ENCODE results near the gene SPEF2.

SPEF2 gene

GRCh38 chr5:35778259-35778769 lies 160.7 kb downstream of the SPEF2 start:
- DNase-seq (ENCODE audit: low read depth in 2 of 2): no peak

DNA sequence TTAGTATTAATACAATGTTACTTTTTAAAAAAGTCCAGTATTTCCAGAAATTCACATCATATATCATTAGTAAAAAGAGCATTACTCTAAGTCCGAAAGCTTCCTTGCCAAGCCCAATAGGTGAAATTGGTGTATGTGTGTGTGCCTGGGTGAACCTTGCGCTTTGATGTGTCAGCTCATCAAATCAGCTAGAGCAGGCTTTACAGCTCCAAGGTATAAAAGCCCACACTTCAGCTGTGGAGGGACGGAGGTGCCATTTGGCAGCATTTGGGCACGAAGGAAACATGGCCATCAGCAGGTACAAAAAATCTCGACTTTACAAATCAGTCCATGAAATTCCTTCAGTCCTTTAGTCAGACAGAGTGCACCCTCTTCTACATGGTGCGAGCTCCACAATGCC lies 162.6 kb downstream of the SPEF2 start:
- peak in 1 of 2 donors; percentile 25 for DNase-seq (ENCODE audit: low read depth in 2 of 2)

DNA sequence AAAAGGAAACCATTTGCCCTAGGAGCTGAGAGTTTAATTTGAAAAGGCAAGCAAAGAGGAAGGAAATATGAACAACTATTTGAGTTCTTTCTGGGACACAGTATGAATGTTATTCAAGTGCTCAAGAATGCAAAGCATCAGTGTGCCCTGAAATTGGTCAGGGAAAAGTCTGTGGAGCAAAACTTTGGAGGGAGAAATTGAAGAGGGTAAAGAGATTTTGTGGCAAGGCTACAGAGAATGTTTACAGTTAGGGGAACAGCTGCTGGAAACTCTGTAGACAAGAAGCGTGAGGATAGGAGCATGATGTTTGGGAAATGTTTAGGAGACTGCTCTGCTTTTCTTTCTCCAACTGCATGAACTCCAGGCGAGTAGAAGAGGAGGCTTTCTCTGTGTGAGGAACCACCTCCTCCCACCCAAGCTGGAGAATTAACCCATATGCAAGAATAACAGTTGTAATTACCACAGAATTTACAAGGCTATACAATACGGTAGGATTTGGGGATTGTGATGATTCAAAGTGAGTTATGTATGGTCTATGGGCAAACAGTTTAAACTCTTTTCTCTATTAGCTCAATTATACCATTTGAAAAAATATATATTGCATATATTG lies 163.6 kb downstream of the SPEF2 start:
- no peak for DNase-seq (ENCODE audit: low read depth in 2 of 2)

GRCh38 chr5:35783551-35783950 lies 165.9 kb downstream of the SPEF2 start:
- DNase-seq (ENCODE audit: low read depth in 2 of 2): no peak

GRCh38 chr5:35785601-35786085 lies 168.0 kb downstream of the SPEF2 start:
- peak; percentile 37 to 38 for DNase-seq (ENCODE audit: low read depth in 2 of 2)

DNA sequence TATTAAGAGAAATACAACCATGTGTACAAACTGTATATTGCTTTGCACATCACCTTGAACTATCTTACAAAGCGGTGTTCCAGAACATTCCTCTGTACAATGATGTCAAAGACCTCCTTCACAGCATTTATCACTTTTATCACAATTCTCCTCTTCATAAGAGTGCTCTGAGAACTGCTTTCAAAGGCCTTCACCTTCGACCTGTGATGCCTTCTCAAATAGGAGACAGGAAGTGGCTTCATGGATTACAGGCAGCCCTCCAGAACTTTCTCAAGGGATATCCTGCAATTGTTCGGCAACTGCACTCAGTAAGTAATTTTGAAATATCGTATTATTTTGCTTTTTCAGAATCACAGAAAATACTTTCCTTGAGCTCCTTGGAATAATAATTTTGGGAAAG lies 171.1 kb downstream of the SPEF2 start:
- DNase-seq (ENCODE audit: low read depth in 2 of 2): no peak

GRCh38 chr5:35789732-35790456 lies 172.2 kb downstream of the SPEF2 start:
- DNase-seq (ENCODE audit: low read depth in 2 of 2): no peak

GRCh38 chr5:35790457-35790822 lies 172.8 kb downstream of the SPEF2 start:
- DNase-seq (ENCODE audit: low read depth in 2 of 2): no peak

DNA sequence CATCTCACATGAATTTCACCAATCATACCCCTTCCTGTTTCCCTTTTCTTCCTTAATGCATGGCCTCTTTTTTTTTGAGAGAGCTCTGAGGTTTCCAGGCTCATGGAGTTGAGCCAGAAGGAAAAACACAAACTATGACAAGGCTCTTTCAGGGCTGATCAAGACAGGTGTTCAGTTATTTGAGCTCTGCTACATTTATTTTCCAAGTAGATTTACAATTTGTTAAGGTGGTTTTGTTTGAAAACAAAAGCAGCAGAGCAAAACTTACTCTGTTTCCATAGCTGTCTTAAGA lies 176.6 kb downstream of the SPEF2 start:
- DNase-seq (ENCODE audit: low read depth in 2 of 2): no peak

DNA sequence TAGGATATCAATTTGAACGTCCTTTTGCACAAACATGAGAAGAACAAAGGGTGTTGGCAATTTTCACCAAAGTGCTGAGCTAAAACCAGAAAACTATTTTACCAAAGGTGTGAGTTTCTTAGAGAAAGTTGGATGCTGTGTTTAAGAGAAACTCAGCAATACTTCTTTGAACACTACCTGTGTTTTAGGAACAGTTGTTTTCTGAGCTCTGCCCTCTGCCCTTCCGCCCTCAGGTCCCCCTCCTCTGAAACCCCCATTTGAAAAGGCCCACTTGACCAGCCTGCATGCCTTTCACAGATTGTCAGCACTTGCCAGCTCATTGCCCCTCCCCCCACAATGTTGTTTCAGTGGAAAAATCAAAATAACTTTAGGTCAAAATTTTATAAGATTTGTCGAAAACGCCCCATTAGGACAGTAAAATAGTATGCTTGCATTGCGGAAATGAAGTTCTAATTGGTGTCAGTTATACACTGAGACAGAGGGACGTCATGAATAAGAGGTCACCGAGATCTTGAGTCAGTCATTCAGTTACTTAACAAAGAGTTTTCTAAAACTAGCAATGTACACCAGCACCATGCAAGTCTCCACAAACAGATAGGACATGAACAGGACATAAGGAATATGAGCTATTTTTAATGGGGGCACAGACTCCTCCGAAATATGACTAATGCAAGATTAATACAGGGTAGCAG lies 177.2 kb downstream of the SPEF2 start:
- DNase-seq (ENCODE audit: low read depth in 2 of 2): no peak

- no peak for DNase-seq (ENCODE audit: low read depth in 2 of 2)
Observed at GRCh38 chr5:35799181-35799580, 181.5 kb downstream of the SPEF2 start.

GRCh38 chr5:35799753-35800152 lies 182.1 kb downstream of the SPEF2 start:
- DNase-seq (ENCODE audit: low read depth in 2 of 2): no peak

DNA sequence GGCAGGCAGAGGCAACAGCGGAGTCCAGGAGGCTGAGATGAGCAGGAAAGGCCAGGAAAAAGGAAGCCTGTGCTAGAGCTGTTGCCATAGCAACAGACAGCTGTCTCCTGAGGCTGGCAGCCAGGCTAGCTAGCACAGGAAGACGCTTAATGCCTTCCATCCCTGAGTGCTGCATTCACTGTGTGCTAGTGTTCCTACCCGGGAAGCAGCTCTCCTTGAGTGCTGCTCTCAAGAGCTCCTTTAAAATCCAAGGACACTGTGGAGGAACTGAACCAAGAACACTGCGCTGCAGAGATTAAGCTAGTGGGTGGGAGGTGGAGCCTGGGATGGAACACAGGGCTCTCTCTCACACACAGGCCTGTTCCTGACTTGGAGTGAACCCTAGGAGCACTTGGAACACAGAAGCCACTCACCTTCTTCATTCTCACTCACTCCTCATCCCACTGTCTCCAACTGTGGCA lies 185.6 kb downstream of the SPEF2 start:
- DNase-seq (ENCODE audit: low read depth in 2 of 2): no peak

DNA sequence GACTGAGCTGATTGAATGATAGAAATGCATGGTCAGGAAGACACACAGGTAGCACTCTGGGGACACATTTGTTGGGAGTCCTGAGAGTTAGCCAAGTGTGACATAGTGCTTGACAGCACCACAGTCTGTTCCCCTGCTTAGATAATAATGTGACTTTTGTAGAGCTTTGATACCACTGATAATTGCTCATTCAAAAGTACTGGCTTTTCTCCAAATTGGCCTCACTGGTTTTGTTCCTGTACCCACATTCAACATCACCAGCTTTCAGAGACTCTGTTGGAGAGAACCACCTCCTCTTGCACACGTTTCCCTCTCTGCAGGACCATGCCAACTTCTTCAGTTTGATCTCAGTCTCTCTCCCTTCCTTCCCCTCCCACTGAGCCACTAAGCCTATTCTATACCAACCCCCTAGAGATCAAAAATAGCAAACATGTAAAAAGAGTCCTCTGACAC lies 186.6 kb downstream of the SPEF2 start:
- no peak for DNase-seq (ENCODE audit: low read depth in 2 of 2)

DNA sequence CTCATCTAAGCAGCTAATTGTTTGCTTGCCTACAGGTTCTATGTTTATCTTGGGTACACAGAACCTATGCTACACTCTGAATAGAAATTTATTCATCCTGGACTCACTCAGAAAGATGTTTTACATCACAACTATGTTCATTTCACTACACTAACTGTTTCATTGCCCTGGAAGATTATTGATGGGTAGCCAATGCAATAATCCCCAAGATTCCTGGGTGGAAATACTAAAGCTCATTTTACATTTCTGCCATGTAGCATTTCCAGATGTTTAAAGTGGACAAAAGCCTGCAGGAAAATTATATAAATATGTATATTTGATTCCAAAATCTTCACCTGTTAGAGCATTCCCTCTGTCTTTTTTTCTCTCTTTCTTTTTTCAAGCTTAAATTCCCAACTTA lies 187.2 kb downstream of the SPEF2 start:
- no peak for DNase-seq (ENCODE audit: low read depth in 2 of 2)

GRCh38 chr5:35810601-35811000 lies 192.9 kb downstream of the SPEF2 start:
- DNase-seq (ENCODE audit: low read depth in 2 of 2): no peak

DNA sequence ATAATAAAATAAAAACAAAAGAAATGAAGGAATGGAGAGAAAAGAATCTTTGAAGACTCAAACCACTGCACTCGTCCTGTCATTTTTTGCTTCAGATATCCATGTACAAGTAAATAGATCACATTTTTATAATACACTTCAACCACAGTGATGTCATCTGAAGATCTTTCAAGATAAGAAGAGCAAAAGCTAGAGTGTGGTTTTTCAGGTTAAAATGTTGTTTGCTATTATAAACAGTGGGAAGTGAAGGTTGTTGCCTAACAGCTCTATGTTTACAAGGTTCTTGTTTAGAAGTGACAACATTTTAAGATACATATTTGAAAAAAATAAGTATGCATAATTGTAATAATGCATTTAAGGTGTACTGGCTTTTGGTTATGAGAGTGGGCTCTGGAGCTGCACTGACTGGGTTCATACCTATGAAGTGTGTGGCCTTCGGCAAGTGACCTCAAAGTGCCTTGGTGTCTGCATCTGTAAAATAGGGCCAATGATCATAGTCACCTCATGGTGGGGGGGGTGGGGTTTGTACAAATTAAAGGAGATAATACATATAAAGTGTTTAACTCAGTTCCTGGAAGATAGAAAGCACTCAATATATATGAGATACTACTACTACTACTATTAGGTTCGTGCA lies 193.6 kb downstream of the SPEF2 start:
- no peak for DNase-seq (ENCODE audit: low read depth in 2 of 2)

DNA sequence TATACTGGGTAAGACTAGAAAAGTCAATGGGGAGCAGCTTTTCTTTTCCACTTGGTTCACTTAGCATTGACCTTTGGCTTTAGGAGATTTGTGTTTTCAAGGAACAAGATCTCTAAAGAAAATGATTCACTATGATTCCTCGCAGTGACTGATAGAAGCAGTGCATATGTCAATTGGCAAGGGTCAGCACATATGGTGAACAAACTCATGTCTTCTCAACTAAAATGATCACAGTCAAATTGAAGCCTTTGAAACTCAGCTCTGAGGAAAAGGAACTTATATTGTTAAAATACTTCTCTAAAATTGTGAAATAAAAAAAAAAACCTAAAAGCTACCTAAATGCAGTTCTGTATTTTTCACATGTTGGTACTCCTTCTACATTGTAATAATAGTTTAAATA lies 195.9 kb downstream of the SPEF2 start:
- DNase-seq (ENCODE audit: low read depth in 2 of 2): no peak

GRCh38 chr5:35815089-35815936 lies 197.7 kb downstream of the SPEF2 start:
- peak in 1 of 2 donors; percentile 56 for DNase-seq (ENCODE audit: low read depth in 2 of 2)

- DNase-seq (ENCODE audit: low read depth in 2 of 2): no peak
Observed at GRCh38 chr5:35816881-35817521, 199.3 kb downstream of the SPEF2 start.

DNA sequence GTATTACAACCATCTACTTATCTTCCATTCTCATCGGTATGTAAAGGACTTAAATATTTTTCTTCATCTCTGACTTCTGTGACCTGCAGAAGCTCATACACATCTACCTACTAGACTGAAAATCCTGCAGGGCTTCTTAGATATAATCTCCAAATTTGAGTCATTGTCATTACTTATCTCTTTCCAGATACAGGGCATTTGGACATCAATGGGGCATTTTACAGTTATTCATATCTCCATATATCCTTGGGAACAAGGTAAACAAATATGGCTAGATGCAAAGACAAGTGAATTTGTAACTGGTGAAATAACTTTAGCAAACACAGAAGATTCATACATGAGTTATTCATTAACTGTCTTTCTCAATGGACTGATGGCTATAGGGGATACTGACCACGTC lies 201.4 kb downstream of the SPEF2 start:
- no peak for DNase-seq (ENCODE audit: low read depth in 2 of 2)

Measured in stimulated activated CD4-positive, alpha-beta T cell treated with anti-CD3 and anti-CD28 coated beads, Interleukin-15, amount 100 ng/mL, for 48 hours (primary cell).